Measurements from ENCODE around the gene SPTB.

SPTB gene

DNA sequence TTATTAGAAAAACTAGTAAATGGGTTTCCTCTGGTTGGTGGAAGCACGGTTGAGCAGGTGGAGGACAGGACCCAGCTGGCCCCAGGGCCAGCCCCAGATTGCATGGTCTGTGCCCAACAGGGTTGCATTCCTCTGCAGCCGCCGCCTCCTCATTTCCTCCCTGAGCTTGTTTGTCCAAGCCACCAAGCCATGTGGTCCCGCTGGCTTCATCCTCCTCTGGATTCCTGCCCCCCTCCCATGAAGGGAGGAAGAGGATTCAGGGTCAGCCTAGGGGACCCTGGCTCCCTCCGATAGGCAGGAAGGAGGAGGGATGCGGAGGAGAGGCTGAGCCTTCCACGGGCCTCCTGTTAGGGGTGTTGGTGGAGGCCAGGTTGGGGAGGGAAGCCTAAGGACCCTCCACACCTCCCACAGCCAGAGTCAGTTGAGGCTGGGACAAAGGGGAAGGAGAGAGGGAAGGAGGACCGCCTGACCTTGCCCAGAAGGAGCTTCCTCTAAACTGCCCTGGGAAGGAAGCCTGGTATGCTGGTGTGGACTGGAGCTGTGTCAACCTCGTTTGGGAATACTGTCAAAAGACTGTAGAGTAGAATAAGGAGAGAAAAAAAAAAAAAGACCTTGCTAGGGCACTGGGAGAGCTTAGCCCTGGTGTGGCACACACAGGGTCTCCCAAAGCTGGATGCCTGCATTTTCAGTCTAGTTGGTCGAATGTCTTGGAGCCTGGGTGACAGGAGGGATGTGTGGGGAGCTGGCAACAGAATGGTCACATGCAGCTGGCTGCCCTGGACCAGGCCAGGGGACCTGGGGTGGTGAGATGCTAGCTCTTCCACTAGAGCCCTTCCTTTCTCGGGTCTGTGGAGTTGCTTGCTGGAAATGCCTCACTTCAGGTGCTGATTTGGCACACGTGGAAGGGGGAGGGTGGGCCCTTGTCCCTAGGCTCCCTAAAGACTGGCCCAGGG is 133.1 kb downstream of the SPTB start:
- TF ChIP-seq CTCF (IDR thresholded peaks at IDR 0.05; ENCODE audit: low read depth, low read length) (no peak), POLR2A (IDR thresholded peaks at IDR 0.05; ENCODE audit: extremely low read depth, insufficient read length) (no peak), MYC (IDR thresholded peaks at IDR 0.05; ENCODE audit: low read depth, low read length) (no peak)
- TF ChIP-seq, protein P1, sequence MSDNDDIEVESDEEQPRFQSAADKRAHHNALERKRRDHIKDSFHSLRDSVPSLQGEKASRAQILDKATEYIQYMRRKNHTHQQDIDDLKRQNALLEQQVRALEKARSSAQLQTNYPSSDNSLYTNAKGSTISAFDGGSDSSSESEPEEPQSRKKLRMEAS (IDR thresholded peaks at IDR 0.05; ENCODE audit: low read depth, low read length) = no peak

DNA sequence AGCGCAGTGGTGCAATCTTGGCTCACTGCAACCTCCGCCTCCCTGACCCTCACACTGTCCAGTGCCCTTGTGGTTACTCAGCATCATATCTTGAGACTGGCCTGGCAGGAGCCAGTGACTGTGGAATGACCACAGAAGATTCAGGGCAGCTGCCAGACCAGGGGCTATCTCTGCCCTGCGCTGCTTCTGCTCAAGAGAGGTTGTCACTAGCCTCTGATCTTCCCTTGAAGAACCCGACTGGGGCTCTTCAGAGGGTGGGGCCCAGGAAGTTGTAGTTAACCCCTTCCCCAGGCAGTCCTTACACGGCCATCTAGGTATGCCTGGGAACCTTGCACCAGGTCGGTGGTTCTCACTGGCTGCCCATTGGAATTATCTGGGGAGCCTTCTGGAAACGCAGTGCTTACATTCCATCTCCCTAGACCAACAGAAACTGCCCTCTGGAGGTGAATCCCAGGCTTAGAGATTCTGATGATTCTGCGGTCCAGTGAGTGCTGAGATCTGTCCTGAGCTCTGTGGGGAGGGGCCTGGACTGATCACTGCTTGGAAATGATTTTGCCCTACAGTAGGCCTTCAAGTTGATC is 134.1 kb downstream of the SPTB start:
- DNase-seq (ENCODE audit: low read depth) = no peak
- TF ChIP-seq, protein P1 (IDR thresholded peaks at IDR 0.05; ENCODE audit: low read depth, low read length) = no peak
- TF ChIP-seq MYC (IDR thresholded peaks at IDR 0.05; ENCODE audit: low read depth, low read length) = no peak
- no peak for TF ChIP-seq POLR2A (IDR thresholded peaks at IDR 0.05; ENCODE audit: extremely low read depth, insufficient read length)
- TF ChIP-seq CTCF (IDR thresholded peaks at IDR 0.05; ENCODE audit: low read depth, low read length) = no peak
- H3K4me3 ChIP-seq (ENCODE audit: low read depth, low read length) = no peak overlapping the region

More for the DNA sequence above, 133.1 kb downstream of the SPTB start:
- H3K4me3 ChIP-seq (ENCODE audit: low read depth, low read length) = no peak overlapping the region
- DNase-seq (ENCODE audit: low read depth) = no peak

DNA sequence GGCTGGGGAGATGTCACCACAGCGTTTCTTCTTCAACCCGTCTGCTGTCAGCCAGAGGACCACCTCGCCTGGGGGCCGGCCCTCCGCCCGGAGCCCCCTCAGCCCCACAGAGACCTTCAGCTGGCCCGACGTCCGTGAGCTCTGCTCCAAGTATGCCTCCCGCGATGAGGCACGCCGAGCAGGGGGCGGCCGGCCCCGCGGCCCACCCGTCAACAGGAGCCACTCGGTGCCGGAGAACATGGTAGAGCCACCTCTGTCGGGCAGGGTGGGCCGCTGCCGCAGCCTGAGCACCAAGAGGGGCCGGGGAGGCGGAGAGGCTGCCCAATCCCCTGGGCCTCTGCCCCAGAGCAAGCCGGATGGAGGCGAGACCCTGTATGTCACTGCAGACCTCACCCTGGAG is 136.6 kb downstream of the SPTB start:
- no peak for TF ChIP-seq POLR2A (IDR thresholded peaks at IDR 0.05; ENCODE audit: extremely low read depth, insufficient read length)
- no peak for TF ChIP-seq MYC (IDR thresholded peaks at IDR 0.05; ENCODE audit: low read depth, low read length)
- TF ChIP-seq CTCF (IDR thresholded peaks at IDR 0.05; ENCODE audit: low read depth, low read length) = no peak
- TF ChIP-seq, protein P1 (IDR thresholded peaks at IDR 0.05; ENCODE audit: low read depth, low read length) = no peak
- no peak overlapping the region for H3K4me3 ChIP-seq (ENCODE audit: low read depth, low read length)
- no peak for DNase-seq (ENCODE audit: low read depth)

DNA sequence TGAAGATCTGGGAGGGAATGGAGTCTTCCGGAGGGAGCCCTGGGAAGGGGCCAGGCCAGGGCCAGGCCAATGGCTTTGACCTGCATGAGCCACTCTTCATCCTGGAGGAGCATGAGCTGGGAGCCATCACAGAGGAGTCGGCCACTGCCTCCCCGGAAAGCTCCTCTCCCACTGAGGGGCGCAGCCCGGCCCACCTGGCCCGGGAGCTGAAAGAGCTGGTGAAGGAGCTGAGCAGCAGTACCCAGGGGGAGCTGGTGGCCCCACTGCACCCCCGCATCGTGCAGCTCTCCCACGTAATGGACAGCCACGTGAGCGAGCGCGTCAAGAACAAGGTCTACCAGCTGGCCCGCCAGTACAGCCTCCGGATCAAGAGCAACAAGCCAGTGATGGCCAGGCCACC is 137.7 kb downstream of the SPTB start:
- H3K4me3 ChIP-seq (ENCODE audit: low read depth, low read length) = no peak overlapping the region
- no peak for TF ChIP-seq MYC (IDR thresholded peaks at IDR 0.05; ENCODE audit: low read depth, low read length)
- TF ChIP-seq CTCF (IDR thresholded peaks at IDR 0.05; ENCODE audit: low read depth, low read length) = no peak
- no peak for TF ChIP-seq POLR2A (IDR thresholded peaks at IDR 0.05; ENCODE audit: extremely low read depth, insufficient read length)
- TF ChIP-seq, protein P1 (IDR thresholded peaks at IDR 0.05; ENCODE audit: low read depth, low read length) = no peak
- DNase-seq (ENCODE audit: low read depth) = no peak

DNA sequence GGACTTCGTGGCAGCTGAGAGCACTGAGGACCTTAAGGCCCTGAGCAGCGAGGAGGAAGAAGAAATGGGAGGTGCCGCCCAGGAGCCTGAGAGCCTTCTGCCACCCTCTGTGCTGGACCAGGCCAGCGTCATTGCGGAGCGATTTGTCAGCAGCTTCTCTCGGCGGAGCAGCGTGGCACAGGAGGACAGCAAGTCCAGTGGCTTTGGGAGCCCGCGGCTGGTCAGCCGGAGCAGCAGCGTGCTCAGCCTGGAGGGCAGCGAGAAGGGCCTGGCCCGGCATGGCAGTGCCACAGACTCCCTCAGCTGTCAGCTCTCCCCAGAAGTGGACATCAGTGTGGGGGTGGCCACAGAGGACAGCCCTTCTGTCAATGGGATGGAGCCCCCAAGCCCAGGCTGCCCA is 138.5 kb downstream of the SPTB start:
- no peak for DNase-seq (ENCODE audit: low read depth)
- TF ChIP-seq MYC (IDR thresholded peaks at IDR 0.05; ENCODE audit: low read depth, low read length) (no peak), POLR2A (IDR thresholded peaks at IDR 0.05; ENCODE audit: extremely low read depth, insufficient read length) (no peak), CTCF (IDR thresholded peaks at IDR 0.05; ENCODE audit: low read depth, low read length) (no peak)
- TF ChIP-seq, protein P1 (IDR thresholded peaks at IDR 0.05; ENCODE audit: low read depth, low read length) = no peak
- H3K4me3 ChIP-seq (ENCODE audit: low read depth, low read length) = no peak overlapping the region
